ENCODE results near the gene BEST1. TPM values are rescaled to one million over a fixed set of nuclear protein-coding genes. Genes with fewer than 3 reads are reported as not detected.

BEST1 gene
- total and polyA plus RNA-seq, 2 of the 13 experiments (the other 11 are each of a cell fraction or from before 2014, with no cell fraction given): 0.09 to 0.65 TPM

DNA sequence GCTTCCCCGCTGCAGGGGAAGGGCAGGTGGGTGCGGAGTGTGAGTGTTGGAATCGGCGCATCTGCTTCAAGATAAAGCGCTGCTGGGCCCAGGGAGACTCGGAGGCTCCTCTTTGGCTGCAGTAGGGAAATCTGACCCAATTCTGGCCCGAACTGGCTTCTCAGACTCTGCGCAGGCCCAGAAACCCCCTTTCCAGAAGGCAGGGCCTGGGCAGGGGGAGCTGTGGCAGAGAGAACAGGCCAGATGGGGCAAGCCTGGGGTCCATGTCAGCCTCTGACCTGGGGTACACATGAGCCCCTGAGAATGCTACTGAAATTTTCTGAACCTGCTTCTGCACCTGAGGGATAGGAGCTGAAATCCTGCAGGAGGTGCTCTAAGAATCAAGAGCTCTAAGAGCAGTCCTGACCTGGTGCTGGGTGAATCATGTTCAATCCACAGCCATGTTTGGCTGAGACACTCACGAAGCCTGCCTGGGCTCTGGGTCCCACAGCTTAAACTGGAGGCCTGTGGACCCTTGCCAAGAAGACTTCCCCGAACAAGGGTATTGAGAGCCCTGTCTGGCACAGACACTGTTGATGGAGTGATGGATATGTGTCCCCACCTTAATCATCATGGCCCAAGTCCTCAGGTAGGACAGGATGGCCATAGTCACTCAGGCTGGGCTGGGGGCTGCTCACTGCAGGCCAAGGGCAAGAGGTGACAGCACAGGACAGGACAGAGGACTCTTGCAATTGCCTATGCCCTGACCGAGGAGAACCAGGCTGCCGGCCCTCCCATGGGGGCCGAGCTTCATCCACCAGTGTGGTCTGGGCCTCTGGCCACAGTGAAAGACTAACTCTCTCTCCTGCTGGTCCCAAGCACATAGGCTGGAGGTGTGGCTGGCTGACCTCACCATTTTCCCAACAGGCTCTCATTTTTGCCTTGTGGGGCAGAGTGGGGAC, 39.7 kb upstream of the BEST1 start:
- no peaks in the 10 kb centered on the region for H3K79me2 ChIP-seq (ENCODE audit: insufficient read depth, low read length)
- WGBS (ENCODE audit: low lambda C conversion rate): 76% methylated on average over 9 of the region's 13 CpGs
- FAIRE-seq: no peak
- H3K4me1 ChIP-seq (ENCODE audit: insufficient read depth, low read length): peaks cover 19% of the 10 kb centered on the region
- no peak overlapping the region for H2AFZ ChIP-seq (ENCODE audit: low read length)
- H3K4me3 ChIP-seq (replicated peaks in 1 of 3; ENCODE audit: insufficient read depth in 1 of 3, low read depth in 2 of 3, low read length in 3 of 3): no peak overlapping the region
- peaks cover 1 to 8% of the 10 kb centered on the region in 2 experiments; a peak in 2 of 5 replicates for H3K27me3 ChIP-seq (ENCODE audit: control insufficient read depth in 1 of 2, insufficient read depth in 2 of 2, low read length in 2 of 2)
- ChIA-PET POLR2A (interaction anchor here (0.6 to 1.1 kb wide), 2 partner anchors 16 to 39 kb away, joined by 3 to 6 read pairs; no protein-coding TSS in a partner anchor), CTCF (ENCODE audit: low intra/inter-chr PET ratio, low total read pairs) (interaction anchor here (0.9 kb wide), 1 partner anchor 11 kb away, joined by 4 read pairs; no protein-coding TSS in a partner anchor)
- H3K9ac ChIP-seq (ENCODE audit: insufficient read depth, low read depth, low read length): no peak overlapping the region
- H3K4me2 ChIP-seq (ENCODE audit: low read depth, low read length): no peak overlapping the region
- DNase-seq (ENCODE audit: low spot score): no peak
- H3K27ac ChIP-seq (ENCODE audit: extremely low read length, insufficient read depth, low read length): no peak overlapping the region
- no peak for ATAC-seq
- no peaks in the 10 kb centered on the region for H3K36me3 ChIP-seq (replicated peaks in 1 of 2; ENCODE audit: control insufficient read depth in 1 of 2, insufficient read depth in 2 of 2, low read length in 2 of 2)
- BruUV-seq (replicated peaks): no TSS peak
- H3K9me3 ChIP-seq (ENCODE audit: low read length): no peaks in the 10 kb centered on the region
- in situ Hi-C loops (cut with HindIII; ENCODE audit: extremely low pct_ligation_motif_present, low pct_unique_long_range_greater_than_20kb): no loop called here
- intact Hi-C loops (cut with micrococcal nuclease; ENCODE audit: unreplicated experiment): no loop called here
- no peaks in the 10 kb centered on the region for H4K20me1 ChIP-seq (ENCODE audit: insufficient read depth, low read length)
- TF ChIP-seq, protein P1, sequence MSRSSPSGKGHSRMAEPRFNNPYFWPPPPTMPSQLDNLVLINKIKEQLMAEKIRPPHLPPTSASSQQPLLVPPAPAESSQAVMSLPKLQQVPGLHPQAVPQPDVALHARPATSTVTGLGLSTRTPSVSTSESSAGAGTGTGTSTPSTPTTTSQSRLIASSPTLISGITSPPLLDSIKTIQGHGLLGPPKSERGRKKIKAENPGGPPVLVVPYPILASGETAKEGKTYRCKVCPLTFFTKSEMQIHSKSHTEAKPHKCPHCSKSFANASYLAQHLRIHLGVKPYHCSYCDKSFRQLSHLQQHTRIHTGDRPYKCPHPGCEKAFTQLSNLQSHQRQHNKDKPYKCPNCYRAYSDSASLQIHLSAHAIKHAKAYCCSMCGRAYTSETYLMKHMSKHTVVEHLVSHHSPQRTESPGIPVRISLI (CRISPR knock-in tag; IDR thresholded peaks at IDR 0.05; ENCODE audit: borderline replicate concordance): no peak
- TF ChIP-seq, protein P2, sequence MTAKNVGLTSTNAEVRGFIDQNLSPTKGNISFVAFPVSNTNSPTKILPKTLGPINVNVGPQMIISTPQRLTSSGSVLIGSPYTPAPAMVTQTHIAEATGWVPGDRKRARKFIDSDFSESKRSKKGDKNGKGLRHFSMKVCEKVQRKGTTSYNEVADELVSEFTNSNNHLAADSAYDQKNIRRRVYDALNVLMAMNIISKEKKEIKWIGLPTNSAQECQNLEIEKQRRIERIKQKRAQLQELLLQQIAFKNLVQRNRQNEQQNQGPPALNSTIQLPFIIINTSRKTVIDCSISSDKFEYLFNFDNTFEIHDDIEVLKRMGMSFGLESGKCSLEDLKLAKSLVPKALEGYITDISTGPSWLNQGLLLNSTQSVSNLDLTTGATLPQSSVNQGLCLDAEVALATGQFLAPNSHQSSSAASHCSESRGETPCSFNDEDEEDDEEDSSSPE (CRISPR knock-in tag; IDR thresholded peaks at IDR 0.05): no peak
- TF ChIP-seq, protein P3, sequence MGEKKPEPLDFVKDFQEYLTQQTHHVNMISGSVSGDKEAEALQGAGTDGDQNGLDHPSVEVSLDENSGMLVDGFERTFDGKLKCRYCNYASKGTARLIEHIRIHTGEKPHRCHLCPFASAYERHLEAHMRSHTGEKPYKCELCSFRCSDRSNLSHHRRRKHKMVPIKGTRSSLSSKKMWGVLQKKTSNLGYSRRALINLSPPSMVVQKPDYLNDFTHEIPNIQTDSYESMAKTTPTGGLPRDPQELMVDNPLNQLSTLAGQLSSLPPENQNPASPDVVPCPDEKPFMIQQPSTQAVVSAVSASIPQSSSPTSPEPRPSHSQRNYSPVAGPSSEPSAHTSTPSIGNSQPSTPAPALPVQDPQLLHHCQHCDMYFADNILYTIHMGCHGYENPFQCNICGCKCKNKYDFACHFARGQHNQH (CRISPR knock-in tag; IDR thresholded peaks at IDR 0.05): no peak
- TF ChIP-seq RARA (CRISPR knock-in tag; IDR thresholded peaks at IDR 0.05) (no peak), ETV5 (CRISPR knock-in tag; IDR thresholded peaks at IDR 0.05; ENCODE audit: borderline replicate concordance) (no peak), GPN1 (CRISPR knock-in tag; IDR thresholded peaks at IDR 0.05; ENCODE audit: borderline replicate concordance) (no peak), REL (CRISPR knock-in tag; conservative IDR thresholded peaks at IDR 0.05) (no peak), JUND (CRISPR knock-in tag; IDR thresholded peaks at IDR 0.05) (no peak), BRCA1 (CRISPR knock-in tag; IDR thresholded peaks at IDR 0.05) (no peak)
